Trophoblast cell (in vitro differentiated cells and primary cell): ENCODE data around the gene TNS1.

Source experiments
- DNase-seq, 2 donors: peaks; one replicate each; pipeline ENCODE4 v3.0.0-alpha.2; 2016
- H2AFZ ChIP-seq: 2 replicates; pipeline ENCODE4 v1.6.1; 2013; ENCODE audit warnings: low read length, moderate library complexity, mild to moderate bottlenecking; ENCODE audit not compliant: insufficient read depth, poor library complexity
- H2AK5ac ChIP-seq: 2 replicates; pipeline ENCODE4 v1.6.1; 2013; ENCODE audit warnings: mild to moderate bottlenecking, low read length
- H2BK120ac ChIP-seq: 2 replicates; pipeline ENCODE4 v1.6.1; 2013; ENCODE audit warnings: low read length, mild to moderate bottlenecking, moderate library complexity; ENCODE audit not compliant: insufficient read depth, poor library complexity
- H2BK12ac ChIP-seq: 2 replicates; pipeline ENCODE4 v1.6.1; 2013; ENCODE audit warnings: mild to moderate bottlenecking, low read length, moderate library complexity
- H2BK5ac ChIP-seq: 2 replicates; pipeline ENCODE4 v1.6.1; 2013; ENCODE audit warnings: low read length, low read depth, moderate library complexity, mild to moderate bottlenecking; ENCODE audit not compliant: poor library complexity
- H3K14ac ChIP-seq: 2 replicates; pipeline ENCODE4 v1.6.1; 2013; ENCODE audit warnings: mild to moderate bottlenecking, low read length
- H3K18ac ChIP-seq: 2 replicates; pipeline ENCODE4 v1.6.1; 2013; ENCODE audit warnings: mild to moderate bottlenecking, low read length
- H3K23ac ChIP-seq: 2 replicates; pipeline ENCODE4 v1.6.1; 2013; ENCODE audit warnings: low read length
- H3K27ac ChIP-seq: 2 replicates; pipeline ENCODE4 v1.5.1; 2013; ENCODE audit warnings: low read depth, mild to moderate bottlenecking, inconsistent platforms, low read length, moderate library complexity
- H3K27me3 ChIP-seq: 2 replicates; pipeline ENCODE4 v1.6.1; 2013; ENCODE audit warnings: inconsistent platforms, mild to moderate bottlenecking, low read length, moderate library complexity; ENCODE audit not compliant: insufficient read depth
- H3K36me3 ChIP-seq, 2 experiments: 1 replicate in 1 of 2; 2 replicates in 1 of 2; pipeline ENCODE4 v1.6.1; 2013; ENCODE audit warnings: low read length in 2 of 2, mild to moderate bottlenecking in 2 of 2, moderate library complexity in 1 of 2; ENCODE audit not compliant: insufficient read depth in 2 of 2, control insufficient read depth in 1 of 2
- H3K4ac ChIP-seq: 2 replicates; pipeline ENCODE4 v1.6.1; 2013; ENCODE audit warnings: low read depth, mild to moderate bottlenecking, low read length, moderate library complexity
- H3K4me1 ChIP-seq, 2 experiments: 1 replicate in 1 of 2; 2 replicates in 1 of 2; pipeline ENCODE4 v1.6.1; 2013; ENCODE audit warnings: low read length in 2 of 2, mild to moderate bottlenecking in 2 of 2, moderate library complexity in 1 of 2; ENCODE audit not compliant: insufficient read depth in 2 of 2, control insufficient read depth in 1 of 2
- H3K4me2 ChIP-seq: 2 replicates; pipeline ENCODE4 v1.6.1; 2013; ENCODE audit warnings: inconsistent platforms, mild to moderate bottlenecking, low read length, moderate library complexity
- H3K4me3 ChIP-seq: 2 replicates; pipeline ENCODE4 v1.5.1; 2013; ENCODE audit warnings: mild to moderate bottlenecking, low read depth, low read length, inconsistent platforms
- H3K79me1 ChIP-seq: one replicate; pipeline ENCODE4 v1.6.1; 2013; ENCODE audit warnings: low read length
- H3K79me2 ChIP-seq: 2 replicates; pipeline ENCODE4 v1.6.1; 2013; ENCODE audit warnings: low read length, mild to moderate bottlenecking; ENCODE audit not compliant: control insufficient read depth, insufficient read depth, poor library complexity
- H3K9ac ChIP-seq: 2 replicates; pipeline ENCODE4 v1.6.1; 2013; ENCODE audit warnings: mild to moderate bottlenecking, low read length
- H3K9me3 ChIP-seq: 2 replicates; pipeline ENCODE4 v1.6.1; 2013; ENCODE audit warnings: low read depth, mild to moderate bottlenecking, control low read depth, inconsistent platforms, low read length; ENCODE audit not compliant: insufficient read depth
- H4K12ac ChIP-seq: 2 replicates; pipeline ENCODE4 v1.6.1; 2013; ENCODE audit warnings: low read depth, mild to moderate bottlenecking, low read length, moderate library complexity
- H4K8ac ChIP-seq: 2 replicates; pipeline ENCODE4 v1.6.1; 2013; ENCODE audit warnings: low read depth, mild to moderate bottlenecking, low read length, moderate library complexity
- H4K91ac ChIP-seq: one replicate; pipeline ENCODE4 v1.6.1; 2013; ENCODE audit warnings: low read depth, mild to moderate bottlenecking, low read length, moderate library complexity
- WGBS: extraction: QIAGEN DNeasy Blood & Tissue Kit; methylation state at CpG from one replicate; pipeline ENCODE4 v1.1.7; 2013; ENCODE audit warnings: missing lambda C conversion rate; ENCODE audit not compliant: insufficient read length, insufficient coverage; ENCODE audit errors: extremely low coverage; 5-methylcytosine and 5-hydroxymethylcytosine counted together

Gene TNS1

DNA sequence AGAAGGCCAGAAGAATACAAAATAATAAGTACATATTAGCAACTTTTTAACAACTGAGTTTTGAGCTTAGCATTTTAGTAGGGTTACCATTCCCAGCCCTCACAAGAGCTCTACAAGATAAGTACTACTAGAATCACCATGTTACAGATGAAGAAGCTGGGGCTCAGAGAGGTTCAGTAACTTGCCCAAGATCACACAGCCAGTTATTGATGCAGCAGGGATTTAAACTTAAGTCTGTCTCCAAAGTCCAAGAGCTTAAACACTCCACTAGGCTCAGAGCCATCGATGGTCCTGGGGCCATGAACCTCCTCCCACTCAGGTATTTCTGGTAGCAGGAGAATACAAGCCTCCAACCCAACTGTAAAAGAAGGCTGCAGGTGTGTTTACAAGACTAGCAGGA lies 30.8 kb downstream of the TNS1 start:
- Histone ChIP-seq H2AFZ (no peak overlapping the region), H3K4ac (no peak overlapping the region), H2BK5ac (no peak overlapping the region), H4K91ac (no peak overlapping the region), H3K18ac (no peak overlapping the region), H3K9me3 (no peaks in the 10 kb centered on the region), H3K36me3 (no peaks in the 10 kb centered on the region), H2BK12ac (no peak overlapping the region), H3K9ac (no peak overlapping the region), H3K4me1 (no peaks in the 10 kb centered on the region), H4K8ac (no peak overlapping the region), H4K12ac (no peak overlapping the region), H2BK120ac (no peak overlapping the region), H3K79me1 (no peaks in the 10 kb centered on the region), H3K27ac (no peak overlapping the region), H3K4me3 (no peak overlapping the region), H3K27me3 (no peaks in the 10 kb centered on the region), H3K14ac (no peak overlapping the region), H3K79me2 (no peaks in the 10 kb centered on the region), H3K4me2 (no peak overlapping the region), H3K23ac (no peak overlapping the region), H2AK5ac (no peak overlapping the region)
- no CpG with 5 or more reads among the region's 1 CpG for WGBS
- no peak for DNase-seq

DNA sequence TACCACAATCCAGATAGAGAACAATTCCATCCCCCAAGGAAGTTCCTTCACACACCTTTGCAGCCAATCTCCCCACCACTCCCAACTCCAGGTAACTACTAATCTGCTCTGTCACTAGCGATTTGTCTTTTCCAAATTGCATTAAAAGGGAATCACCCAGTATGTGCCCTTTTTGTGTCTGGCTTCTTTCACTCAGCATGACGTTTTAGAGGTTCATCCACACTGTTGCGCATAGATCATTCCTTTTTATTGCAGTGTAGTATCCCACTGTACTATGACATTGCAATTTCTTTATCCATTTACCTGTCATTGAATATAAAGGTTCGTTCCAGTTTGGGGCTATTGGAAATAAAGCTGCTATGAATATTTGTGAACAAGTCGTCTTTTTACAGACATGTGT lies 31.6 kb downstream of the TNS1 start:
- H3K9ac ChIP-seq: no peak overlapping the region
- no peak overlapping the region for H3K27ac ChIP-seq
- no peak overlapping the region for H2BK5ac ChIP-seq
- H2AFZ ChIP-seq: no peak overlapping the region
- H3K4me2 ChIP-seq: no peak overlapping the region
- DNase-seq: no peak
- H3K36me3 ChIP-seq: no peaks in the 10 kb centered on the region
- H3K4ac ChIP-seq: no peak overlapping the region
- H3K9me3 ChIP-seq: no peaks in the 10 kb centered on the region
- no peak overlapping the region for H3K14ac ChIP-seq
- no peak overlapping the region for H4K8ac ChIP-seq
- no peaks in the 10 kb centered on the region for H3K4me1 ChIP-seq
- H2AK5ac ChIP-seq: no peak overlapping the region
- H3K18ac ChIP-seq: no peak overlapping the region
- no peak overlapping the region for H4K12ac ChIP-seq
- WGBS: no CpG with 5 or more reads among the region's 5 CpGs
- no peak overlapping the region for H3K4me3 ChIP-seq
- no peak overlapping the region for H3K23ac ChIP-seq
- no peak overlapping the region for H2BK120ac ChIP-seq
- H3K27me3 ChIP-seq: no peaks in the 10 kb centered on the region
- no peaks in the 10 kb centered on the region for H3K79me2 ChIP-seq
- H3K79me1 ChIP-seq: no peaks in the 10 kb centered on the region
- no peak overlapping the region for H4K91ac ChIP-seq
- no peak overlapping the region for H2BK12ac ChIP-seq

DNA sequence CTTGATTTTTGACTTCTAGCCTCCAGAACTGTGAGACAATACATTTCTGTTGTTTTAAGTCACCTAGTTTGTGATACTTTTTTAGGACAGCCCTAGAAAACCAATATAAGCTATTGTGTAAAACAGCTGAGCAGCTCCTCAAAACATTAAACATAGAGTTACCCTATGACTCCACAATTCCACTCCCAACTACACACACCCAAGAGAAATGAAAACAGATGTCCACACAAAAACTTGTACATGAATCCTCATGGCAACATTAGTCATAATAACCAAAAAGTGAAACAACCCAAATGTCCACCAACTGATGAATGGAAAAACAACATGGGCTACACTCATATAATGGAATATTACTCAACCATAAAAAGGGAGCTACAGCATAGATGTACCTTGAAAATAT lies 32.6 kb downstream of the TNS1 start:
- H2BK5ac ChIP-seq: no peak overlapping the region
- H3K18ac ChIP-seq: no peak overlapping the region
- no peak overlapping the region for H3K27ac ChIP-seq
- H3K27me3 ChIP-seq: no peaks in the 10 kb centered on the region
- H3K9ac ChIP-seq: no peak overlapping the region
- no peak overlapping the region for H2BK120ac ChIP-seq
- no peaks in the 10 kb centered on the region for H3K79me2 ChIP-seq
- H3K4ac ChIP-seq: no peak overlapping the region
- no peak overlapping the region for H4K91ac ChIP-seq
- no peak overlapping the region for H3K4me3 ChIP-seq
- H3K79me1 ChIP-seq: no peaks in the 10 kb centered on the region
- H3K14ac ChIP-seq: no peak overlapping the region
- no peak for DNase-seq
- H3K4me2 ChIP-seq: no peak overlapping the region
- no peak overlapping the region for H2AFZ ChIP-seq
- no peaks in the 10 kb centered on the region for H3K4me1 ChIP-seq
- H3K36me3 ChIP-seq: no peaks in the 10 kb centered on the region
- H2AK5ac ChIP-seq: no peak overlapping the region
- peaks cover 2% of the 10 kb centered on the region for H3K9me3 ChIP-seq
- H2BK12ac ChIP-seq: no peak overlapping the region
- H3K23ac ChIP-seq: no peak overlapping the region
- H4K12ac ChIP-seq: no peak overlapping the region
- H4K8ac ChIP-seq: no peak overlapping the region

DNA sequence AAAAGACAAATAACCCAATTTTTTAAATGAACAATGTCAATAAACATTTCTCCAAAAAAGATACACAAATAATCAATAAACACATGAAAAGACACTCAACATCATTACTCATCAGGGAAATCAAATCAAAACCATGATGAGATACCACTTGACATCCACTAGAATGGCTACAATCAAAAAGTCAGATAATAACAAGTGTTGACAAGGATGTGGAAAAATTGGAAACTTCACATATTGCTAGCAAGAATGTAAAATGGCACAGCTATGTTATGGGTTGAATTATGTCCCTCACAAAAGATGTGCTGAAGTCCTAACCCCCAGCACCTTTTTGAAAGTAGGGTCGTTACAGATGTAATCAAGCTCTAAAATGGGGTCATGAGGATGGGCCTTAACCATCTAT lies 33.2 kb downstream of the TNS1 start:
- Histone ChIP-seq H3K79me2 (no peaks in the 10 kb centered on the region), H2BK5ac (no peak overlapping the region), H3K4ac (no peak overlapping the region), H4K12ac (no peak overlapping the region), H4K91ac (no peak overlapping the region), H2AK5ac (no peak overlapping the region), H3K9me3 (peaks cover 2% of the 10 kb centered on the region), H3K79me1 (no peaks in the 10 kb centered on the region), H3K4me1 (peaks cover 0 to under 1% of the 10 kb centered on the region in 2 experiments), H4K8ac (no peak overlapping the region), H3K14ac (no peak overlapping the region), H3K9ac (no peak overlapping the region), H2BK12ac (no peak overlapping the region), H3K36me3 (no peaks in the 10 kb centered on the region), H2BK120ac (no peak overlapping the region), H3K4me3 (no peak overlapping the region), H3K23ac (no peak overlapping the region), H3K27me3 (no peaks in the 10 kb centered on the region), H3K4me2 (no peak overlapping the region), H2AFZ (no peak overlapping the region), H3K27ac (no peak overlapping the region), H3K18ac (no peak overlapping the region)
- DNase-seq: no peak
- WGBS: no CpG with 5 or more reads among the region's 1 CpG
